GM12878 (cell line): ENCODE measurements around the gene GTF2A1.

Experiments used
- GABPA ChIP-seq: IDR thresholded peaks from 2 replicates; pipeline ENCODE4 v1.6.1; 2014; ENCODE audit warnings: antibody characterized with exemption, low read depth, mild to moderate bottlenecking, inconsistent platforms
- POLR2AphosphoS5 ChIP-seq: IDR thresholded peaks from 2 replicates; pipeline ENCODE4 v1.6.1; 2011; ENCODE audit warnings: mild to moderate bottlenecking, low read length, inconsistent platforms
- SMC3 ChIP-seq: IDR thresholded peaks from 2 replicates; pipeline ENCODE4 v1.6.1; 2011; ENCODE audit warnings: low read length, improper control_type of control experiment, borderline replicate concordance
- ZNF592 ChIP-seq: fragments of 450-650 bp; IDR thresholded peaks from 2 replicates; pipeline ENCODE4 v1.6.1; 2017; ENCODE audit warnings: mild to moderate bottlenecking, moderate library complexity
- TF ChIP-seq, protein P1 (sequence below): IDR thresholded peaks from 2 replicates; pipeline ENCODE4 v1.6.1; 2012; ENCODE audit warnings: mild to moderate bottlenecking, low read depth, low read length

GRCh38 chr14:81172881-81173280 lies 47.9 kb downstream of the GTF2A1 start:
- TF ChIP-seq SMC3 (no peak), GABPA (no peak), POLR2AphosphoS5 (no peak), ZNF592 (no peak)
- TF ChIP-seq, protein P1, sequence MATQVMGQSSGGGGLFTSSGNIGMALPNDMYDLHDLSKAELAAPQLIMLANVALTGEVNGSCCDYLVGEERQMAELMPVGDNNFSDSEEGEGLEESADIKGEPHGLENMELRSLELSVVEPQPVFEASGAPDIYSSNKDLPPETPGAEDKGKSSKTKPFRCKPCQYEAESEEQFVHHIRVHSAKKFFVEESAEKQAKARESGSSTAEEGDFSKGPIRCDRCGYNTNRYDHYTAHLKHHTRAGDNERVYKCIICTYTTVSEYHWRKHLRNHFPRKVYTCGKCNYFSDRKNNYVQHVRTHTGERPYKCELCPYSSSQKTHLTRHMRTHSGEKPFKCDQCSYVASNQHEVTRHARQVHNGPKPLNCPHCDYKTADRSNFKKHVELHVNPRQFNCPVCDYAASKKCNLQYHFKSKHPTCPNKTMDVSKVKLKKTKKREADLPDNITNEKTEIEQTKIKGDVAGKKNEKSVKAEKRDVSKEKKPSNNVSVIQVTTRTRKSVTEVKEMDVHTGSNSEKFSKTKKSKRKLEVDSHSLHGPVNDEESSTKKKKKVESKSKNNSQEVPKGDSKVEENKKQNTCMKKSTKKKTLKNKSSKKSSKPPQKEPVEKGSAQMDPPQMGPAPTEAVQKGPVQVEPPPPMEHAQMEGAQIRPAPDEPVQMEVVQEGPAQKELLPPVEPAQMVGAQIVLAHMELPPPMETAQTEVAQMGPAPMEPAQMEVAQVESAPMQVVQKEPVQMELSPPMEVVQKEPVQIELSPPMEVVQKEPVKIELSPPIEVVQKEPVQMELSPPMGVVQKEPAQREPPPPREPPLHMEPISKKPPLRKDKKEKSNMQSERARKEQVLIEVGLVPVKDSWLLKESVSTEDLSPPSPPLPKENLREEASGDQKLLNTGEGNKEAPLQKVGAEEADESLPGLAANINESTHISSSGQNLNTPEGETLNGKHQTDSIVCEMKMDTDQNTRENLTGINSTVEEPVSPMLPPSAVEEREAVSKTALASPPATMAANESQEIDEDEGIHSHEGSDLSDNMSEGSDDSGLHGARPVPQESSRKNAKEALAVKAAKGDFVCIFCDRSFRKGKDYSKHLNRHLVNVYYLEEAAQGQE: no peak
